Gastroesophageal sphincter (tissue), 4 donors: ENCODE data around the gene CALCR. TPM values are rescaled to one million over a fixed set of nuclear protein-coding genes. Genes with fewer than 3 reads are reported as not detected.

Experiments used
- ATAC-seq: fragments of 150-250 bp; one replicate; pipeline ENCODE4 v1.9.1; 2016; ENCODE audit warnings: mild to moderate bottlenecking, moderate library complexity
- H3K27ac ChIP-seq, 4 donors: fragments of 200-600 bp; sonication (generic) in 3 of 4; 1 replicate in 3 of 4; 2 replicates in 1 of 4; pipeline ENCODE4 v1.5.1; 2016 to 2019
- H3K27me3 ChIP-seq: fragments of 200-600 bp; sonication (generic); one replicate; pipeline ENCODE4 v1.5.1; 2019
- H3K36me3 ChIP-seq, 2 donors: fragments of 200-600 bp; sonication (generic); one replicate each; pipeline ENCODE4 v1.5.1; 2019; ENCODE audit warnings: control low read depth in 1 of 2
- H3K4me1 ChIP-seq, 3 donors: fragments of 200-600 bp; sonication (generic); 1 replicate in 2 of 3; 2 replicates in 1 of 3; pipeline ENCODE4 v1.5.1; 2016 to 2019; ENCODE audit warnings: control low read depth in 2 of 3
- H3K4me3 ChIP-seq, 2 donors: fragments of 200-600 bp; sonication (generic); one replicate each; pipeline ENCODE4 v1.5.1; 2019; ENCODE audit warnings: mild to moderate bottlenecking in 1 of 2, moderate library complexity in 1 of 2
- H3K9me3 ChIP-seq, 3 donors: fragments of 200-600 bp; sonication (generic); one replicate each; pipeline ENCODE4 v1.5.1; 2017 to 2019; ENCODE audit warnings: control low read depth in 2 of 3
- CTCF ChIP-seq, 4 experiments: fragments of 200-600 bp in 2 of 4; fragments of 450-650 bp in 2 of 4; sonication (generic) in 1 of 4; IDR thresholded peaks; one replicate each; pipeline ENCODE4 v1.5.1; 2017 to 2019; ENCODE audit warnings: antibody characterized with exemption in 4 of 4, mild to moderate bottlenecking in 2 of 4, moderate library complexity in 2 of 4
- EP300 ChIP-seq: sonication (generic); formaldehyde crosslinking; IDR thresholded peaks from one replicate; pipeline ENCODE4 v1.6.1; 2017; ENCODE audit warnings: antibody characterized with exemption, mild to moderate bottlenecking
- POLR2A ChIP-seq, 2 donors: fragments of 450-650 bp; IDR thresholded peaks; one replicate each; pipeline ENCODE4 v1.6.1; 2017; ENCODE audit warnings: antibody characterized with exemption in 2 of 2, mild to moderate bottlenecking in 2 of 2, moderate library complexity in 1 of 2
- POLR2AphosphoS5 ChIP-seq: sonication (generic); formaldehyde crosslinking; IDR thresholded peaks from one replicate; pipeline ENCODE4 v1.6.1; 2017; ENCODE audit warnings: antibody characterized with exemption
- WGBS, 2 donors: methylation state at CpG; one replicate each; pipeline ENCODE4 v1.1.5; 2018; ENCODE audit warnings: low coverage in 1 of 2; 5-methylcytosine and 5-hydroxymethylcytosine counted together
- total RNA-seq, 4 donors: library from RNA; depleted of rRNA; stranded (reverse); fragments of >200 nt; gene quantifications; one replicate each; pipeline ENCODE4 v1.1.0, GENCODE V29; 2016

The CALCR gene
- total RNA-seq, 4 donors from 2014 or later, result 0.27 TPM; not detected in 3

GRCh38 chr7:93566876-93567275 lies 7.6 kb downstream of the CALCR start:
- H3K4me1 ChIP-seq, result no peaks in the 10 kb centered on the region
- TF ChIP-seq EP300, result no peak
- TF ChIP-seq POLR2AphosphoS5, result no peak
- TF ChIP-seq CTCF (IDR thresholded peaks at IDR 0.05), result no peak
- TF ChIP-seq POLR2A (IDR thresholded peaks at IDR 0.05), result no peak

GRCh38 chr7:93563584-93563983 lies 10.9 kb downstream of the CALCR start:
- WGBS, 2 donors, result 45 to 84% methylated on average over 6 of the region's 6 CpGs
- ATAC-seq, result no peak
- H3K27ac ChIP-seq, result no peak overlapping the region
- no peaks in the 10 kb centered on the region for H3K27me3 ChIP-seq
- no peak overlapping the region for H3K4me3 ChIP-seq
- no peaks in the 10 kb centered on the region for H3K9me3 ChIP-seq
- no peak for TF ChIP-seq POLR2A (IDR thresholded peaks at IDR 0.05)
- TF ChIP-seq EP300, result no peak
- no peak for TF ChIP-seq CTCF (IDR thresholded peaks at IDR 0.05)
- H3K36me3 ChIP-seq, result no peaks in the 10 kb centered on the region
- H3K4me1 ChIP-seq, result no peaks in the 10 kb centered on the region

More at GRCh38 chr7:93566876-93567275, 7.6 kb downstream of the CALCR start:
- H3K27me3 ChIP-seq, result no peaks in the 10 kb centered on the region
- H3K9me3 ChIP-seq, result no peaks in the 10 kb centered on the region
- no peaks in the 10 kb centered on the region for H3K36me3 ChIP-seq
- ATAC-seq, result no peak
- no peak overlapping the region for H3K4me3 ChIP-seq
- H3K27ac ChIP-seq, result no peak overlapping the region

GRCh38 chr7:93562936-93563335 lies 11.6 kb downstream of the CALCR start:
- 65 to 76% methylated on average over 2 of the region's 2 CpGs for WGBS, 2 donors
- H3K4me3 ChIP-seq, result no peak overlapping the region

GRCh38 chr7:93562106-93562505 lies 12.4 kb downstream of the CALCR start:
- Histone ChIP-seq H3K27me3 (no peaks in the 10 kb centered on the region), H3K4me3 (no peak overlapping the region), H3K4me1 (no peaks in the 10 kb centered on the region), H3K36me3 (no peaks in the 10 kb centered on the region), H3K27ac (no peak overlapping the region), H3K9me3 (no peaks in the 10 kb centered on the region)
- no peak for ATAC-seq
- TF ChIP-seq POLR2A (IDR thresholded peaks at IDR 0.05) (no peak), CTCF (IDR thresholded peaks at IDR 0.05) (no peak), POLR2AphosphoS5 (no peak), EP300 (no peak)
- 75 to 81% methylated on average over 2 of the region's 2 CpGs for WGBS, 2 donors

More at GRCh38 chr7:93562936-93563335, 11.6 kb downstream of the CALCR start:
- no peak for ATAC-seq
- TF ChIP-seq CTCF (IDR thresholded peaks at IDR 0.05) (no peak), POLR2AphosphoS5 (no peak), EP300 (no peak), POLR2A (IDR thresholded peaks at IDR 0.05) (no peak)
- Histone ChIP-seq H3K27ac (no peak overlapping the region), H3K36me3 (no peaks in the 10 kb centered on the region), H3K9me3 (no peaks in the 10 kb centered on the region), H3K4me1 (no peaks in the 10 kb centered on the region), H3K27me3 (no peaks in the 10 kb centered on the region)

GRCh38 chr7:93559639-93560491 lies 14.7 kb downstream of the CALCR start:
- Histone ChIP-seq H3K27me3 (no peaks in the 10 kb centered on the region), H3K9me3 (no peaks in the 10 kb centered on the region), H3K4me3 (no peak overlapping the region), H3K4me1 (no peaks in the 10 kb centered on the region), H3K36me3 (no peaks in the 10 kb centered on the region), H3K27ac (no peak overlapping the region)
- ATAC-seq, result no peak
- TF ChIP-seq CTCF (IDR thresholded peaks at IDR 0.05), result no peak
- TF ChIP-seq POLR2AphosphoS5, result no peak
- TF ChIP-seq POLR2A (IDR thresholded peaks at IDR 0.05), result no peak
- no peak for TF ChIP-seq EP300
- 63 to 75% methylated on average over 2 to 3 of the region's 3 CpGs for WGBS, 2 donors
